ENCODE results near the gene UNK.

Gene UNK

GRCh38 chr17:75784473-75785015, at the start of gene UNK:
TSS of gene UNK (plus strand) at chr17:75784806. CDS start at chr17:75784881, 75 bp downstream.
- ATAC-seq, result peak; percentile 85
- TF ChIP-seq SNAI2 (CRISPR knock-in tag; IDR thresholded peaks at IDR 0.05), result peak; percentile 86; the same call in 1 of the 2 replicates
- TF ChIP-seq TSHZ2 (CRISPR knock-in tag; IDR thresholded peaks at IDR 0.05), result peak; percentile 98
- no peak for TF ChIP-seq RARB (CRISPR knock-in tag; IDR thresholded peaks at IDR 0.05)
- peak; percentile 95; the same call in 1 of the 2 replicates for TF ChIP-seq CSDC2 (CRISPR knock-in tag; IDR thresholded peaks at IDR 0.05)
- TF ChIP-seq ZFP3 (CRISPR knock-in tag; IDR thresholded peaks at IDR 0.05), result peak; percentile 82
- TF ChIP-seq PPARA (CRISPR knock-in tag; IDR thresholded peaks at IDR 0.05; ENCODE audit: borderline replicate concordance), result no peak

- no peak for ATAC-seq
- TF ChIP-seq PATZ1 (CRISPR knock-in tag; IDR thresholded peaks at IDR 0.05; ENCODE audit: borderline replicate concordance) (no peak), ZFP30 (CRISPR knock-in tag; IDR thresholded peaks at IDR 0.05) (no peak)
Observed at GRCh38 chr17:75736173-75736835, 48.3 kb upstream of the UNK start.

DNA sequence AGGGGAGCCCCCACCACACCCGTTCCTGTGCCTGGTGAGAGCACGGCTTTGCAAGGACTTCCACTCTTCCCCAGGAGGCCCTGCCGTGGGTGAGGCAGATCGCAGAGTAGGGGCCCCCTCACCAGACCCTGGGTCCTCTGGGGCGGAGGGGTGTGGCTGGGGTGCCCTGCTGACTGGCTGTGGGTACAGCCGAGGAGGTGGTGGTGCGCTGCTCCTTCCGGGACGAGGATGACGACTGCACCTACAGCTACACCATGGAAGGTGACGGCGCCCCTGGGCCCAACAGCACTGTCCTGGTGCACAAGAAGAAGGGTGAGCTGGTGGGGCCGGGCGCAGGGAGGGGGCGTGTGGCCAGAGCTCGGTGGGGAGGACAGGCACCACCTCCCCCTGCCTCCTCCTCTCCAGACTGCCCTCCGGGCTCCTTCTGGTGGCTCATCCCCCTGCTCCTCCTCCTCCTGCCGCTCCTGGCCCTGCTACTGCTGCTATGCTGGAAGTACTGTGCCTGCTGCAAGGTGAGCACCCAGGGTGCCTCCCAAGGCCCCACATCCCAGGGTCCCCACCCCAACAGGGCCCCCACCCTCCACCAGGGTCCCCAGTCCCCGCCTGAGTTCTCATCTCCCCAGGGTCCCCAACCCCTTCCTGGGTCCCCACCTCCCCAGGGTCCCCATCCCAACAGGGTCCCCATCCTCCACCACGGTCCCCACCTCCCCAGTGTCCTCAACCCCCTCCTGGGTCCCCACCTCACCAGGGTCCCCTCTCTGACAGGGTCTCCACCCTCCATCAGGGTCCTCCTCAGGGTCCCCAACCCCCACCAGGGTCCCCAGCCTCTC, 47.3 kb upstream of the UNK start:
- ATAC-seq, result no peak
- TF ChIP-seq OSR1 (CRISPR knock-in tag; IDR thresholded peaks at IDR 0.05) (no peak), ZC3H10 (CRISPR knock-in tag; IDR thresholded peaks at IDR 0.05) (no peak), CSDC2 (CRISPR knock-in tag; IDR thresholded peaks at IDR 0.05) (no peak), PATZ1 (CRISPR knock-in tag; IDR thresholded peaks at IDR 0.05; ENCODE audit: borderline replicate concordance) (no peak), TSHZ2 (CRISPR knock-in tag; IDR thresholded peaks at IDR 0.05) (no peak), ZNF565 (CRISPR knock-in tag; conservative IDR thresholded peaks at IDR 0.05; ENCODE audit: low read depth) (no peak), ZFP3 (CRISPR knock-in tag; IDR thresholded peaks at IDR 0.05) (no peak), ARNTL (CRISPR knock-in tag; IDR thresholded peaks at IDR 0.05; ENCODE audit: borderline replicate concordance, low read depth) (no peak), ZNF8 (CRISPR knock-in tag; IDR thresholded peaks at IDR 0.05) (no peak), ESRRG (CRISPR knock-in tag; IDR thresholded peaks at IDR 0.05) (no peak), SNAI2 (CRISPR knock-in tag; IDR thresholded peaks at IDR 0.05) (no peak), ZFP30 (CRISPR knock-in tag; IDR thresholded peaks at IDR 0.05) (no peak)
- TF ChIP-seq, protein P1, sequence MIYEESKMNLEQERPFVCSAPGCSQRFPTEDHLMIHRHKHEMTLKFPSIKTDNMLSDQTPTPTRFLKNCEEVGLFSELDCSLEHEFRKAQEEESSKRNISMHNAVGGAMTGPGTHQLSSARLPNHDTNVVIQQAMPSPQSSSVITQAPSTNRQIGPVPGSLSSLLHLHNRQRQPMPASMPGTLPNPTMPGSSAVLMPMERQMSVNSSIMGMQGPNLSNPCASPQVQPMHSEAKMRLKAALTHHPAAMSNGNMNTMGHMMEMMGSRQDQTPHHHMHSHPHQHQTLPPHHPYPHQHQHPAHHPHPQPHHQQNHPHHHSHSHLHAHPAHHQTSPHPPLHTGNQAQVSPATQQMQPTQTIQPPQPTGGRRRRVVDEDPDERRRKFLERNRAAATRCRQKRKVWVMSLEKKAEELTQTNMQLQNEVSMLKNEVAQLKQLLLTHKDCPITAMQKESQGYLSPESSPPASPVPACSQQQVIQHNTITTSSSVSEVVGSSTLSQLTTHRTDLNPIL (CRISPR knock-in tag; IDR thresholded peaks at IDR 0.05; ENCODE audit: low read depth), result no peak
- TF ChIP-seq, protein P2, sequence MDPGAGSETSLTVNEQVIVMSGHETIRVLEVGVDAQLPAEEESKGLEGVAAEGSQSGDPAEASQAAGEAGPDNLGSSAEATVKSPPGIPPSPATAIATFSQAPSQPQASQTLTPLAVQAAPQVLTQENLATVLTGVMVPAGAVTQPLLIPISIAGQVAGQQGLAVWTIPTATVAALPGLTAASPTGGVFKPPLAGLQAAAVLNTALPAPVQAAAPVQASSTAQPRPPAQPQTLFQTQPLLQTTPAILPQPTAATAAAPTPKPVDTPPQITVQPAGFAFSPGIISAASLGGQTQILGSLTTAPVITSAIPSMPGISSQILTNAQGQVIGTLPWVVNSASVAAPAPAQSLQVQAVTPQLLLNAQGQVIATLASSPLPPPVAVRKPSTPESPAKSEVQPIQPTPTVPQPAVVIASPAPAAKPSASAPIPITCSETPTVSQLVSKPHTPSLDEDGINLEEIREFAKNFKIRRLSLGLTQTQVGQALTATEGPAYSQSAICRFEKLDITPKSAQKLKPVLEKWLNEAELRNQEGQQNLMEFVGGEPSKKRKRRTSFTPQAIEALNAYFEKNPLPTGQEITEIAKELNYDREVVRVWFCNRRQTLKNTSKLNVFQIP (CRISPR knock-in tag; IDR thresholded peaks at IDR 0.05; ENCODE audit: borderline replicate concordance, low read depth), result no peak

Data from SK-N-SH treated with all-trans-retinoic acid at 6 μM for 48 hours (cell line).